ENCODE results near the gene PALLD. TPM values are rescaled to one million over a fixed set of nuclear protein-coding genes. Genes with fewer than 3 reads are reported as not detected.
A peak's percentile ranks its signal among the peaks of the same experiment; 100 is the strongest.
"Not testable (repeated sequence)": the region's sequence is repeated elsewhere in the genome, so short reads cannot be mapped to it uniquely, and the experiment has no call there.

Gene PALLD
- total RNA-seq, 1 experiment from 2014 or later = 95.9 TPM

- no peak for DNase-seq (ENCODE audit: low read depth)
- in situ Hi-C loops (cut with HindIII; ENCODE audit: low pct_unique_long_range_greater_than_20kb, low sequenced_read_pairs) = no loop called here
These were observed 305.4 kb downstream of the PALLD start for GRCh38 chr4:168802222-168802621.

GRCh38 chr4:168803052-168803451 lies 306.2 kb downstream of the PALLD start:
- in situ Hi-C loops (cut with HindIII; ENCODE audit: low pct_unique_long_range_greater_than_20kb, low sequenced_read_pairs); DNase-seq (ENCODE audit: low read depth): not testable (repeated sequence)

GRCh38 chr4:168803732-168804131 lies 306.9 kb downstream of the PALLD start:
- DNase-seq (ENCODE audit: low read depth) = peak; percentile 85
- in situ Hi-C loops (cut with HindIII; ENCODE audit: low pct_unique_long_range_greater_than_20kb, low sequenced_read_pairs) = no loop called here

GRCh38 chr4:168804146-168804545 lies 307.3 kb downstream of the PALLD start:
- in situ Hi-C loops (cut with HindIII; ENCODE audit: low pct_unique_long_range_greater_than_20kb, low sequenced_read_pairs) = no loop called here

GRCh38 chr4:168805341-168805740 lies 308.5 kb downstream of the PALLD start:
- in situ Hi-C loops (cut with HindIII; ENCODE audit: low pct_unique_long_range_greater_than_20kb, low sequenced_read_pairs) = no loop called here

More at GRCh38 chr4:168804146-168804545, 307.3 kb downstream of the PALLD start:
- DNase-seq (ENCODE audit: low read depth) = no peak

GRCh38 chr4:168806247-168806646 lies 309.4 kb downstream of the PALLD start:
- DNase-seq (ENCODE audit: low read depth); in situ Hi-C loops (cut with HindIII; ENCODE audit: low pct_unique_long_range_greater_than_20kb, low sequenced_read_pairs): not testable (repeated sequence)

More at GRCh38 chr4:168805341-168805740, 308.5 kb downstream of the PALLD start:
- DNase-seq (ENCODE audit: low read depth) = no peak

GRCh38 chr4:168811207-168811606 lies 314.4 kb downstream of the PALLD start:
- DNase-seq (ENCODE audit: low read depth) = peak; percentile 37
- in situ Hi-C loops (cut with HindIII; ENCODE audit: low pct_unique_long_range_greater_than_20kb, low sequenced_read_pairs) = no loop called here

- in situ Hi-C loops (cut with HindIII; ENCODE audit: low pct_unique_long_range_greater_than_20kb, low sequenced_read_pairs) = no loop called here
- no peak for DNase-seq (ENCODE audit: low read depth)
These were observed 315.2 kb downstream of the PALLD start for GRCh38 chr4:168811786-168812651.

- no peak for DNase-seq (ENCODE audit: low read depth)
- in situ Hi-C loops (cut with HindIII; ENCODE audit: low pct_unique_long_range_greater_than_20kb, low sequenced_read_pairs) = no loop called here
These were observed 316.0 kb downstream of the PALLD start for GRCh38 chr4:168812806-168813205.

- no peak for DNase-seq (ENCODE audit: low read depth)
- in situ Hi-C loops (cut with HindIII; ENCODE audit: low pct_unique_long_range_greater_than_20kb, low sequenced_read_pairs) = no loop called here
These were observed 317.0 kb downstream of the PALLD start for GRCh38 chr4:168813890-168814289.

GRCh38 chr4:168815379-168816345 lies 318.8 kb downstream of the PALLD start:
- no peak for DNase-seq (ENCODE audit: low read depth)
- in situ Hi-C loops (cut with HindIII; ENCODE audit: low pct_unique_long_range_greater_than_20kb, low sequenced_read_pairs) = no loop called here

GRCh38 chr4:168817370-168817769 lies 320.5 kb downstream of the PALLD start:
- in situ Hi-C loops (cut with HindIII; ENCODE audit: low pct_unique_long_range_greater_than_20kb, low sequenced_read_pairs) = no loop called here
- no peak for DNase-seq (ENCODE audit: low read depth)

GRCh38 chr4:168822481-168822880 lies 325.6 kb downstream of the PALLD start:
- no peak for DNase-seq (ENCODE audit: low read depth)
- in situ Hi-C loops (cut with HindIII; ENCODE audit: low pct_unique_long_range_greater_than_20kb, low sequenced_read_pairs) = no loop called here

- in situ Hi-C loops (cut with HindIII; ENCODE audit: low pct_unique_long_range_greater_than_20kb, low sequenced_read_pairs) = no loop called here
These were observed 329.1 kb downstream of the PALLD start for GRCh38 chr4:168825975-168826374.

GRCh38 chr4:168826620-168827019 lies 329.8 kb downstream of the PALLD start:
- no peak for DNase-seq (ENCODE audit: low read depth)
- in situ Hi-C loops (cut with HindIII; ENCODE audit: low pct_unique_long_range_greater_than_20kb, low sequenced_read_pairs) = no loop called here

More at GRCh38 chr4:168825975-168826374, 329.1 kb downstream of the PALLD start:
- DNase-seq (ENCODE audit: low read depth) = no peak

- DNase-seq (ENCODE audit: low read depth) = no peak
- in situ Hi-C loops (cut with HindIII; ENCODE audit: low pct_unique_long_range_greater_than_20kb, low sequenced_read_pairs) = no loop called here
These were observed 334.1 kb downstream of the PALLD start for GRCh38 chr4:168830777-168831512.

GRCh38 chr4:168831585-168831918 lies 334.7 kb downstream of the PALLD start:
- DNase-seq (ENCODE audit: low read depth) = no peak
- in situ Hi-C loops (cut with HindIII; ENCODE audit: low pct_unique_long_range_greater_than_20kb, low sequenced_read_pairs) = no loop called here
